ENCODE measurements around the gene CBX4.

The CBX4 gene

GRCh38 chr17:79836972-79837887 lies 2.0 kb downstream of the CBX4 start (continued):
- TF ChIP-seq ELK4 (IDR thresholded peaks at IDR 0.05; ENCODE audit: borderline replicate concordance, low read depth, low read length) (no peak), ZNF600 (tag by site-specific recombination; IDR thresholded peaks at IDR 0.05) (no peak), PRDM2 (tag by site-specific recombination; IDR thresholded peaks at IDR 0.05; ENCODE audit: borderline replicate concordance) (no peak), ZNF555 (tag by site-specific recombination; conservative IDR thresholded peaks at IDR 0.05) (no peak), HIC1 (tag by site-specific recombination; IDR thresholded peaks at IDR 0.05) (no peak), ZNF488 (tag by site-specific recombination; IDR thresholded peaks at IDR 0.05) (no peak), ZNF37A (tag by site-specific recombination; IDR thresholded peaks at IDR 0.05) (no peak), ZNF664 (tag by site-specific recombination; IDR thresholded peaks at IDR 0.05) (no peak), ZNF214 (tag by site-specific recombination; IDR thresholded peaks at IDR 0.05; ENCODE audit: borderline replicate concordance) (no peak), SALL2 (tag by site-specific recombination; IDR thresholded peaks at IDR 0.05; ENCODE audit: borderline replicate concordance) (no peak), ZNF792 (tag by site-specific recombination; IDR thresholded peaks at IDR 0.05) (no peak), ZNF221 (tag by site-specific recombination; IDR thresholded peaks at IDR 0.05; ENCODE audit: borderline replicate concordance) (no peak), ZEB2 (tag by site-specific recombination; IDR thresholded peaks at IDR 0.05) (0 out of 2 replicates have a peak, but pooled peaks have one; percentile 7), ZNF473 (tag by site-specific recombination; IDR thresholded peaks at IDR 0.05) (no peak), ZNF146 (tag by site-specific recombination; IDR thresholded peaks at IDR 0.05) (no peak), ZXDB (tag by site-specific recombination; IDR thresholded peaks at IDR 0.05) (no peak), ZNF621 (tag by site-specific recombination; IDR thresholded peaks at IDR 0.05) (no peak), ZBTB11 (tag by site-specific recombination; conservative IDR thresholded peaks at IDR 0.05; ENCODE audit: low read depth) (no peak), ZNF530 (tag by site-specific recombination; IDR thresholded peaks at IDR 0.05; ENCODE audit: low read depth) (no peak), YY1 (tag by site-specific recombination; IDR thresholded peaks at IDR 0.05) (no peak), ZNF561 (tag by site-specific recombination; IDR thresholded peaks at IDR 0.05; ENCODE audit: borderline replicate concordance) (no peak), ZNF48 (tag by site-specific recombination; IDR thresholded peaks at IDR 0.05) (no peak), ZNF19 (tag by site-specific recombination; IDR thresholded peaks at IDR 0.05; ENCODE audit: low read depth) (no peak), ZBTB20 (tag by site-specific recombination; IDR thresholded peaks at IDR 0.05) (no peak), ZNF311 (tag by site-specific recombination; IDR thresholded peaks at IDR 0.05; ENCODE audit: borderline replicate concordance) (no peak), ZSCAN16 (tag by site-specific recombination; IDR thresholded peaks at IDR 0.05) (no peak)
